HEK293 (cell line): ENCODE results near the gene SYNE3.

Experiments used
- ZBTB20 ChIP-seq: fragments of 450-650 bp; formaldehyde crosslinking; IDR thresholded peaks from 2 replicates; pipeline ENCODE4 v1.5.1; 2016; ENCODE audit warnings: missing biosample characterization, missing genetic modification characterization
- ZNF221 ChIP-seq: fragments of 450-650 bp; formaldehyde crosslinking; IDR thresholded peaks from 2 replicates; pipeline ENCODE4 v1.5.1; 2017; ENCODE audit warnings: missing biosample characterization, missing genetic modification characterization, borderline replicate concordance
- ZNF23 ChIP-seq: fragments of 450-650 bp; formaldehyde crosslinking; IDR thresholded peaks from 2 replicates; pipeline ENCODE4 v1.5.1; 2016; ENCODE audit warnings: missing biosample characterization, missing genetic modification characterization, borderline replicate concordance
- ZNF292 ChIP-seq: fragments of 450-650 bp; formaldehyde crosslinking; IDR thresholded peaks from 2 replicates; pipeline ENCODE4 v1.5.1; 2016; ENCODE audit warnings: low read depth, missing biosample characterization, missing genetic modification characterization, borderline replicate concordance
- ZNF311 ChIP-seq: fragments of 450-650 bp; formaldehyde crosslinking; IDR thresholded peaks from 2 replicates; pipeline ENCODE4 v1.5.1; 2017; ENCODE audit warnings: missing biosample characterization, missing genetic modification characterization, borderline replicate concordance
- TF ChIP-seq, protein P1 (sequence below): fragments of 450-650 bp; formaldehyde crosslinking; IDR thresholded peaks from 2 replicates; pipeline ENCODE4 v1.5.1; 2016; ENCODE audit warnings: missing biosample characterization, missing genetic modification characterization
- TF ChIP-seq, protein P2 (sequence below): fragments of 450-650 bp; formaldehyde crosslinking; IDR thresholded peaks from 2 replicates; pipeline ENCODE4 v1.5.1; 2016; ENCODE audit warnings: missing biosample characterization, missing genetic modification characterization, borderline replicate concordance
- TF ChIP-seq, protein P3 (sequence below): fragments of 450-650 bp; formaldehyde crosslinking; IDR thresholded peaks from 2 replicates; pipeline ENCODE4 v1.5.1; 2016; ENCODE audit warnings: missing biosample characterization, missing genetic modification characterization
- TF ChIP-seq, protein P4 (sequence below): fragments of 450-650 bp; formaldehyde crosslinking; IDR thresholded peaks from 2 replicates; pipeline ENCODE4 v1.5.1; 2016; ENCODE audit warnings: missing biosample characterization, missing genetic modification characterization
- TF ChIP-seq, protein P5 (sequence below): fragments of 450-650 bp; formaldehyde crosslinking; IDR thresholded peaks from 2 replicates; pipeline ENCODE4 v1.5.1; 2016; ENCODE audit warnings: missing biosample characterization, missing genetic modification characterization, low read depth
- TF ChIP-seq, protein P6 (sequence below): fragments of 450-650 bp; formaldehyde crosslinking; optimal IDR thresholded peaks from 2 replicates; pipeline ENCODE3; 2016; ENCODE audit warnings: missing biosample characterization, mild to moderate bottlenecking, missing genetic modification characterization

DNA sequence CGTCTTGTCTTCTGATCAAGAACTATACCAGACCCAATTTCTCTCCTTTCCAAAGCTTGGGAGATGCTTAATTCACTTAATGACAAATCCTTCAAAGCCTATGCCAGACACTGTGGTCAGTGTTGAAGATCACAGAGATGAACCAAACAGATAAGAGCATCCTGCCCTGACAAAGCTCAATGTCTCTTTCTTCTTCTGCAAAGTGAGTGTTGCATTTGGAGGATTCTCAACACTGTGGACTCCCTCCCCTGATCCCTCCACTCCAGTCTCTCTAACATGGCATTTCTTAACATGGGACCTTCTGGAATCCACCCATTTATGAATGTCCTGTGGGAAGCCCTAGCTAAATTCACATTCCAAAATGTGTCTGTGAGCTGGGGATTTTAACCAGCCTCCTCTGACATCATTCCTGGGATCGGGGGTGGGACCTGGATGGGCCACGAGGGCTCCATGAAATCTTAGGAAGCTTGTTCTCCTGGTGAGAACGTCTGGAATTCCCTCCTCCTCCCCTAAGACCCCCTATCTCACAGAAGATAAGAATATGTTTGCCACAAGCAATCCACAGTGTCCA is 20.3 kb downstream of the SYNE3 start:
- TF ChIP-seq, protein P1, sequence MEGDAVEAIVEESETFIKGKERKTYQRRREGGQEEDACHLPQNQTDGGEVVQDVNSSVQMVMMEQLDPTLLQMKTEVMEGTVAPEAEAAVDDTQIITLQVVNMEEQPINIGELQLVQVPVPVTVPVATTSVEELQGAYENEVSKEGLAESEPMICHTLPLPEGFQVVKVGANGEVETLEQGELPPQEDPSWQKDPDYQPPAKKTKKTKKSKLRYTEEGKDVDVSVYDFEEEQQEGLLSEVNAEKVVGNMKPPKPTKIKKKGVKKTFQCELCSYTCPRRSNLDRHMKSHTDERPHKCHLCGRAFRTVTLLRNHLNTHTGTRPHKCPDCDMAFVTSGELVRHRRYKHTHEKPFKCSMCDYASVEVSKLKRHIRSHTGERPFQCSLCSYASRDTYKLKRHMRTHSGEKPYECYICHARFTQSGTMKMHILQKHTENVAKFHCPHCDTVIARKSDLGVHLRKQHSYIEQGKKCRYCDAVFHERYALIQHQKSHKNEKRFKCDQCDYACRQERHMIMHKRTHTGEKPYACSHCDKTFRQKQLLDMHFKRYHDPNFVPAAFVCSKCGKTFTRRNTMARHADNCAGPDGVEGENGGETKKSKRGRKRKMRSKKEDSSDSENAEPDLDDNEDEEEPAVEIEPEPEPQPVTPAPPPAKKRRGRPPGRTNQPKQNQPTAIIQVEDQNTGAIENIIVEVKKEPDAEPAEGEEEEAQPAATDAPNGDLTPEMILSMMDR (tag by site-specific recombination): no peak
- TF ChIP-seq, protein P2, sequence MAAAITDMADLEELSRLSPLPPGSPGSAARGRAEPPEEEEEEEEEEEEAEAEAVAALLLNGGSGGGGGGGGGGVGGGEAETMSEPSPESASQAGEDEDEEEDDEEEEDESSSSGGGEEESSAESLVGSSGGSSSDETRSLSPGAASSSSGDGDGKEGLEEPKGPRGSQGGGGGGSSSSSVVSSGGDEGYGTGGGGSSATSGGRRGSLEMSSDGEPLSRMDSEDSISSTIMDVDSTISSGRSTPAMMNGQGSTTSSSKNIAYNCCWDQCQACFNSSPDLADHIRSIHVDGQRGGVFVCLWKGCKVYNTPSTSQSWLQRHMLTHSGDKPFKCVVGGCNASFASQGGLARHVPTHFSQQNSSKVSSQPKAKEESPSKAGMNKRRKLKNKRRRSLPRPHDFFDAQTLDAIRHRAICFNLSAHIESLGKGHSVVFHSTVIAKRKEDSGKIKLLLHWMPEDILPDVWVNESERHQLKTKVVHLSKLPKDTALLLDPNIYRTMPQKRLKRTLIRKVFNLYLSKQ (tag by site-specific recombination): no peak
- TF ChIP-seq, protein P3, sequence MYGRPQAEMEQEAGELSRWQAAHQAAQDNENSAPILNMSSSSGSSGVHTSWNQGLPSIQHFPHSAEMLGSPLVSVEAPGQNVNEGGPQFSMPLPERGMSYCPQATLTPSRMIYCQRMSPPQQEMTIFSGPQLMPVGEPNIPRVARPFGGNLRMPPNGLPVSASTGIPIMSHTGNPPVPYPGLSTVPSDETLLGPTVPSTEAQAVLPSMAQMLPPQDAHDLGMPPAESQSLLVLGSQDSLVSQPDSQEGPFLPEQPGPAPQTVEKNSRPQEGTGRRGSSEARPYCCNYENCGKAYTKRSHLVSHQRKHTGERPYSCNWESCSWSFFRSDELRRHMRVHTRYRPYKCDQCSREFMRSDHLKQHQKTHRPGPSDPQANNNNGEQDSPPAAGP (tag by site-specific recombination): no peak
- TF ChIP-seq ZBTB20 (tag by site-specific recombination): no peak
- TF ChIP-seq, protein P4, sequence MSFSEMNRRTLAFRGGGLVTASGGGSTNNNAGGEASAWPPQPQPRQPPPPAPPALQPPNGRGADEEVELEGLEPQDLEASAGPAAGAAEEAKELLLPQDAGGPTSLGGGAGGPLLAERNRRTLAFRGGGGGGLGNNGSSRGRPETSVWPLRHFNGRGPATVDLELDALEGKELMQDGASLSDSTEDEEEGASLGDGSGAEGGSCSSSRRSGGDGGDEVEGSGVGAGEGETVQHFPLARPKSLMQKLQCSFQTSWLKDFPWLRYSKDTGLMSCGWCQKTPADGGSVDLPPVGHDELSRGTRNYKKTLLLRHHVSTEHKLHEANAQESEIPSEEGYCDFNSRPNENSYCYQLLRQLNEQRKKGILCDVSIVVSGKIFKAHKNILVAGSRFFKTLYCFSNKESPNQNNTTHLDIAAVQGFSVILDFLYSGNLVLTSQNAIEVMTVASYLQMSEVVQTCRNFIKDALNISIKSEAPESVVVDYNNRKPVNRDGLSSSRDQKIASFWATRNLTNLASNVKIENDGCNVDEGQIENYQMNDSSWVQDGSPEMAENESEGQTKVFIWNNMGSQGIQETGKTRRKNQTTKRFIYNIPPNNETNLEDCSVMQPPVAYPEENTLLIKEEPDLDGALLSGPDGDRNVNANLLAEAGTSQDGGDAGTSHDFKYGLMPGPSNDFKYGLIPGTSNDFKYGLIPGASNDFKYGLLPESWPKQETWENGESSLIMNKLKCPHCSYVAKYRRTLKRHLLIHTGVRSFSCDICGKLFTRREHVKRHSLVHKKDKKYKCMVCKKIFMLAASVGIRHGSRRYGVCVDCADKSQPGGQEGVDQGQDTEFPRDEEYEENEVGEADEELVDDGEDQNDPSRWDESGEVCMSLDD: no peak
- TF ChIP-seq ZNF221 (tag by site-specific recombination): no peak
- no peak for TF ChIP-seq ZNF311
- TF ChIP-seq ZNF292: no peak
- TF ChIP-seq, protein P5, sequence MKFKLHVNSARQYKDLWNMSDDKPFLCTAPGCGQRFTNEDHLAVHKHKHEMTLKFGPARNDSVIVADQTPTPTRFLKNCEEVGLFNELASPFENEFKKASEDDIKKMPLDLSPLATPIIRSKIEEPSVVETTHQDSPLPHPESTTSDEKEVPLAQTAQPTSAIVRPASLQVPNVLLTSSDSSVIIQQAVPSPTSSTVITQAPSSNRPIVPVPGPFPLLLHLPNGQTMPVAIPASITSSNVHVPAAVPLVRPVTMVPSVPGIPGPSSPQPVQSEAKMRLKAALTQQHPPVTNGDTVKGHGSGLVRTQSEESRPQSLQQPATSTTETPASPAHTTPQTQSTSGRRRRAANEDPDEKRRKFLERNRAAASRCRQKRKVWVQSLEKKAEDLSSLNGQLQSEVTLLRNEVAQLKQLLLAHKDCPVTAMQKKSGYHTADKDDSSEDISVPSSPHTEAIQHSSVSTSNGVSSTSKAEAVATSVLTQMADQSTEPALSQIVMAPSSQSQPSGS (tag by site-specific recombination): no peak
- TF ChIP-seq ZNF23 (tag by site-specific recombination): no peak
- TF ChIP-seq, protein P6, sequence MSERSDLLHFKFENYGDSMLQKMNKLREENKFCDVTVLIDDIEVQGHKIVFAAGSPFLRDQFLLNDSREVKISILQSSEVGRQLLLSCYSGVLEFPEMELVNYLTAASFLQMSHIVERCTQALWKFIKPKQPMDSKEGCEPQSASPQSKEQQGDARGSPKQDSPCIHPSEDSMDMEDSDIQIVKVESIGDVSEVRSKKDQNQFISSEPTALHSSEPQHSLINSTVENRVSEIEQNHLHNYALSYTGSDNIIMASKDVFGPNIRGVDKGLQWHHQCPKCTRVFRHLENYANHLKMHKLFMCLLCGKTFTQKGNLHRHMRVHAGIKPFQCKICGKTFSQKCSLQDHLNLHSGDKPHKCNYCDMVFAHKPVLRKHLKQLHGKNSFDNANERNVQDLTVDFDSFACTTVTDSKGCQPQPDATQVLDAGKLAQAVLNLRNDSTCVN (tag by site-specific recombination): no peak
